KOPT-K1 (cell line): Measurements from ENCODE around the gene TMEM125.

Experiments used
- H3K27ac ChIP-seq: fragments of 200-600 bp; sonication (generic); 2 replicates; pipeline ENCODE4 v1.5.1; 2016; ENCODE audit warnings: antibody characterized with exemption, mild to moderate bottlenecking, low read depth, low read length; ENCODE audit not compliant: poor library complexity, severe bottlenecking
- H3K36me3 ChIP-seq: fragments of 200-600 bp; sonication (generic); 2 replicates; pipeline ENCODE4 v1.5.1; 2017; ENCODE audit warnings: antibody characterized with exemption, mild to moderate bottlenecking, low read length, moderate library complexity; ENCODE audit not compliant: insufficient read depth
- H3K9me3 ChIP-seq: fragments of 200-600 bp; sonication (generic); 2 replicates; pipeline ENCODE4 v1.5.1; 2017; ENCODE audit warnings: antibody characterized with exemption, low read length, mild to moderate bottlenecking; ENCODE audit not compliant: insufficient read depth, poor library complexity, severe bottlenecking

Gene TMEM125

GRCh38 chr1:43305461-43305860 is 35.7 kb downstream of the TMEM125 start:
- H3K27ac ChIP-seq: no peak overlapping the region
- no peaks in the 10 kb centered on the region for H3K9me3 ChIP-seq
- no peaks in the 10 kb centered on the region for H3K36me3 ChIP-seq

GRCh38 chr1:43305926-43306687 is 36.3 kb downstream of the TMEM125 start:
- no peaks in the 10 kb centered on the region for H3K9me3 ChIP-seq
- H3K27ac ChIP-seq: no peak overlapping the region
- H3K36me3 ChIP-seq: no peaks in the 10 kb centered on the region

DNA sequence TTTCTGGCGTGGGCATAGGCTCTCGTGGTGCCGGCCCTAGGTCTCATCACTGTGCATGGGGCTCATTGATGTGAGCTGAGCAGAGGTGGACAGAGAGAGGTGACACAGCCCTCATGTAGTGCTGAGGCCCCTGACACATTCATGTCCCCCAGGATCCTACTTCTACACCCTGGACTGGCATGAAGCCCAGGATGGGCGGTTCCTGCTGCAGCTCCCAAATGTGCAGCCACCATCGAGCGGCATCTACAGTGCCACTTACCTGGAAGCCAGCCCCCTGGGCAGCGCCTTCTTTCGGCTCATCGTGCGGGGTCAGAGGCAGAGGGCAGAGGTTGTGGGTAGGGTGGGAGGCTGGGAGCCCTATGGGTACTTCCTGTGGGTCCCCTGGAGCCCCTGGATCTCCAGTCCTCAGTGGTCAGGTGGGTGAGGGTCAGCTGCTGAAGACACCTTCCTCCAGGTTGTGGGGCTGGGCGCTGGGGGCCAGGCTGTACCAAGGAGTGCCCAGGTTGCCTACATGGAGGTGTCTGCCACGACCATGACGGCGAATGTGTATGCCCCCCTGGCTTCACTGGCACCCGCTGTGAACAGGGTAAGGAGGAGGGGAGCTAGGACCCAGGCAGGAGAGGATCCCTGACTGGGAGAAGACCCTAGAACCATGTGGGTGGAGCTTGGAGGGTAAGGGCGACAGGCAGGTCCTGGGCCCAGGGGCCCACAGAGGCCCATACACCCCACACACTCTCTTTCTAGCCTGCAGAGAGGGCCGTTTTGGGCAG is 37.1 kb downstream of the TMEM125 start:
- no peak overlapping the region for H3K27ac ChIP-seq
- H3K9me3 ChIP-seq: no peaks in the 10 kb centered on the region
- H3K36me3 ChIP-seq: no peaks in the 10 kb centered on the region

DNA sequence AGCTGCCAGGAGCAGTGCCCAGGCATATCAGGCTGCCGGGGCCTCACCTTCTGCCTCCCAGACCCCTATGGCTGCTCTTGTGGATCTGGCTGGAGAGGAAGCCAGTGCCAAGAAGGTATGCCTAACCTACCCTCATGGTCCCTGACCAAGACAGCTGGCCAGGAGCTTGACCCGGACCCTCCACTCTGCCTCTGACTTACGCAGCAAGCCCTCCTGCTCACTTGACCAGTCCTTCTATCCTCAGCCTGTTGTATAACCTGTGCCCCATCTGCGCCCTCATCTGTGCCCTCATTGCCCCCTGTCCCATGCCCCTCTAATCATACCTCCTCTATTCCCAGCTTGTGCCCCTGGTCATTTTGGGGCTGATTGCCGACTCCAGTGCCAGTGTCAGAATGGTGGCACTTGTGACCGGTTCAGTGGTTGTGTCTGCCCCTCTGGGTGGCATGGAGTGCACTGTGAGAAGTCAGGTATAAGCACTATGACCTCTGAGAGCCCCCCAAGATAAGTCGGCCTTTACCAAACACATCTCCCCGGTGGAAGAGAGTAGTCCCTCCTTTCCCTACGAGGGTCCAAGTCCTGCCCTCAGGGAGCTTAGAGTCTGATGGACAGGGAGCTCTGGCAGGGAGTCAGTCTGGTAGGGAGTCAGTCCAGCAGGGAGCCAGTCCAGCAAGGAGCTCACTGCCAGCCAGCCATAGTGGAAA is 37.8 kb downstream of the TMEM125 start:
- no peak overlapping the region for H3K27ac ChIP-seq
- no peaks in the 10 kb centered on the region for H3K9me3 ChIP-seq
- no peaks in the 10 kb centered on the region for H3K36me3 ChIP-seq

DNA sequence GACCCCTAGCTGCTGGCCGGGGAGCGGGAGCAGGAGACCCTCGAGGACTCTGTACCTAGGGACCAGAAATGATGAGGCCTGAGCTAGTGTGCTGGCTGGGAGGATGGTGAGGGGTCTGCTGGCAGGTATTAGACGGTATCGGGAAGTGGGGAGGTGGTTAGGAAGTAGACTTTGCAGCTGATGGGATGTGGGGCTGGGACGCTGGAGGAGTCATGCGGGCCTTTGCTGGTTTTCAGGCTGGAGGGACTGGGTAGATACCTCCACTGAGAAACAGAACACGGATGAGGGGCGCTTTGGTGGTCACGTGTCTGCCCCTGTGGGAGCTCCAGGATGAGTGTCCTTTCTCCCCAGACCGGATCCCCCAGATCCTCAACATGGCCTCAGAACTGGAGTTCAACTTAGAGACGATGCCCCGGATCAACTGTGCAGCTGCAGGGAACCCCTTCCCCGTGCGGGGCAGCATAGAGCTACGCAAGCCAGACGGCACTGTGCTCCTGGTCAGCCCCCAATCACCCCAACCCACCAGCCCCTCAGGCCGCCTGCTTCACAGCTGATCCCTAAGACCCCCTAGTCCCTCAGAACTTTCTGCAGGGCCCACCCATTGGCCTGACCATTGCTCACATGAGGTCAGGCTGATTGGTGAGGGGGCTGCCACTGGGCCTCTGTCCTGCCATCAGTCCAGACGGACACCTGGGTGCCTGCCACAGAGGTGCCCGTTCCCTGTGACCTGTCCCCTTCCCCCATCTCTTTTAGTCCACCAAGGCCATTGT is 39.0 kb downstream of the TMEM125 start:
- no peaks in the 10 kb centered on the region for H3K9me3 ChIP-seq
- no peak overlapping the region for H3K27ac ChIP-seq
- no peaks in the 10 kb centered on the region for H3K36me3 ChIP-seq

DNA sequence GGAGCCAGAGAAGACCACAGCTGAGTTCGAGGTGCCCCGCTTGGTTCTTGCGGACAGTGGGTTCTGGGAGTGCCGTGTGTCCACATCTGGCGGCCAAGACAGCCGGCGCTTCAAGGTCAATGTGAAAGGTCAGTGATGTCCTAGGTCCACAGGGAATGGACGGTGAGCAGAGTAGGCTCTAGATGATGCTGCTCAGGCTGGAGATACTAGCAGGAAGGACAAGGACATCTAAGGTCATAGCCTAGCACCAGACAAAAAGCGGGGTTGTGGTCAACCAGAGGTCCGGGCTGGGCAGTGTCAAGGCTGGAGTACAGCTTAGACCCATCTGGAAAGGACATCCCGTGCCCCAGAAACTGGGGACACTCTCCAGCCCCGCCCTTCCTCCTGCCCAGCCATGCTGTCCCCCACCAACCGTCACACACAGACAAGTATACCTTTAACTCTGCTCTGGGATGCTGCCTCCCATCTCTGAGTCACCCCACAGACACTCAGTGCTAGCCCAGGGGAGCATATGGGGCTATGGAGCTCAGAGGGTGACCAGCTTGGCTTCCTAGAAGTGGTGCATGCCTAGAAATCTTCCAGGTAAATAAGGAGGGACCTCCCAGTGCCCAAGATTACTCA is 39.7 kb downstream of the TMEM125 start:
- H3K36me3 ChIP-seq: no peaks in the 10 kb centered on the region
- H3K27ac ChIP-seq: no peak overlapping the region
- H3K9me3 ChIP-seq: no peaks in the 10 kb centered on the region

DNA sequence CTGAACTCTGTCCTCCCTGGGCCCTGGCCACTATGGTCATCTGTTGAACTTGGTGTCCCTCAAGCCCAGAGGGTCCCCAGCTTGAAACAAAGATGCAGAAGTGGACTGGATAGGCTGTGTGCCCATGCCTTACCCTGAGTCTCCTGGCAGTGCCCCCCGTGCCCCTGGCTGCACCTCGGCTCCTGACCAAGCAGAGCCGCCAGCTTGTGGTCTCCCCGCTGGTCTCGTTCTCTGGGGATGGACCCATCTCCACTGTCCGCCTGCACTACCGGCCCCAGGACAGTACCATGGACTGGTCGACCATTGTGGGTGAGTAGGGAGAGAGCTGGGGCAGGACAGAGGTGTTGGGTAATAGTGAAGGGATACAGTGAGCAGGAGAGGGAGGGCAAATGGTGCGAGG is 41.7 kb downstream of the TMEM125 start:
- H3K9me3 ChIP-seq: no peaks in the 10 kb centered on the region

DNA sequence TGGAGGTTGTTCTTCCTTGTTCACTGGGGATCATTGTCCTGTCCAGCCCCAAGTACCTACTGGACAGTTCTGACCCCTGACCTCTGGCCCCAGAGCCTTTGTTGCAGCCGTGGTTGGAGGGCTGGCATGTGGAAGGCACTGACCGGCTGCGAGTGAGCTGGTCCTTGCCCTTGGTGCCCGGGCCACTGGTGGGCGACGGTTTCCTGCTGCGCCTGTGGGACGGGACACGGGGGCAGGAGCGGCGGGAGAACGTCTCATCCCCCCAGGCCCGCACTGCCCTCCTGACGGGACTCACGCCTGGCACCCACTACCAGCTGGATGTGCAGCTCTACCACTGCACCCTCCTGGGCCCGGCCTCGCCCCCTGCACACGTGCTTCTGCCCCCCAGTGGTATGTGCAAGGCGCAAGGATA is 42.4 kb downstream of the TMEM125 start:
- no peaks in the 10 kb centered on the region for H3K36me3 ChIP-seq
- no peak overlapping the region for H3K27ac ChIP-seq
- H3K9me3 ChIP-seq: no peaks in the 10 kb centered on the region

More for the DNA sequence above, 41.7 kb downstream of the TMEM125 start:
- Histone ChIP-seq H3K36me3 (no peaks in the 10 kb centered on the region), H3K27ac (no peak overlapping the region)

GRCh38 chr1:43312663-43313515 is 43.1 kb downstream of the TMEM125 start:
- H3K36me3 ChIP-seq: no peaks in the 10 kb centered on the region
- H3K9me3 ChIP-seq: no peaks in the 10 kb centered on the region
- no peak overlapping the region for H3K27ac ChIP-seq

DNA sequence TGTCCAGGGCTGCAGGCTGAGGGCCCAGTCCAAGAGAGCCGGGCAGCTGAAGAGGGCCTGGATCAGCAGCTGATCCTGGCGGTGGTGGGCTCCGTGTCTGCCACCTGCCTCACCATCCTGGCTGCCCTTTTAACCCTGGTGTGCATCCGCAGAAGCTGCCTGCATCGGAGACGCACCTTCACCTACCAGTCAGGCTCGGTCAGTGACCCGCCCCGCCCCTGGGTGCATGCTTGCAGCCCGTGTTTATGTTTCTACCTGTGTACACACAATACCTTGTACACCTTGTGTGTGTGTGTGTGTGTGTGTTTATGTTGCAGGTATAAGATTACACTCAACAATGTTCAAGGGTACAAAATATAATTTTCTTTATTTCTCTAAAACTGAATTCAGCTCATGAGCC is 44.0 kb downstream of the TMEM125 start:
- Histone ChIP-seq H3K36me3 (no peaks in the 10 kb centered on the region), H3K9me3 (no peaks in the 10 kb centered on the region), H3K27ac (no peak overlapping the region)

- no peaks in the 10 kb centered on the region for H3K9me3 ChIP-seq
- H3K36me3 ChIP-seq: no peaks in the 10 kb centered on the region
- no peak overlapping the region for H3K27ac ChIP-seq
Measured at GRCh38 chr1:43314233-43314632, 44.5 kb downstream of the TMEM125 start.

DNA sequence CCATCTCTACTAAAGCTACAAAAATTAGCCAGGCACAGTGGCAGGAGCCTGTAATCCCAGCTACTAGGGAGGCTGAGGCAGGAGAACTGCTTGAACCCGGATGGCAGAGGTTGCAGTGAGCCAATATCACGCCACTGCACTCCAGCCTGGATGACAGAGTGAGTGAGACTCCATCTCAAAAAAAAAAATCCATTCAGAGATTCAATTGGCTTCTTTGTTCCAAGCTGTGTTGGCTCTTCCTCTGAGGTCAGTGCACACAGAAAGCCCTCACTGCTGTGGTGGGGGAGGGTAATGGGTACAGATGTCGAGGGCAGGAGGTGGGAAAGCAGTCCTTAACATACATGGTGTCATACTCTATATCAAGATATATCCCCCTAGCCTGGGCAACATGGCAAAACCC is 45.7 kb downstream of the TMEM125 start:
- H3K27ac ChIP-seq: no peak overlapping the region
- H3K9me3 ChIP-seq: no peaks in the 10 kb centered on the region

DNA sequence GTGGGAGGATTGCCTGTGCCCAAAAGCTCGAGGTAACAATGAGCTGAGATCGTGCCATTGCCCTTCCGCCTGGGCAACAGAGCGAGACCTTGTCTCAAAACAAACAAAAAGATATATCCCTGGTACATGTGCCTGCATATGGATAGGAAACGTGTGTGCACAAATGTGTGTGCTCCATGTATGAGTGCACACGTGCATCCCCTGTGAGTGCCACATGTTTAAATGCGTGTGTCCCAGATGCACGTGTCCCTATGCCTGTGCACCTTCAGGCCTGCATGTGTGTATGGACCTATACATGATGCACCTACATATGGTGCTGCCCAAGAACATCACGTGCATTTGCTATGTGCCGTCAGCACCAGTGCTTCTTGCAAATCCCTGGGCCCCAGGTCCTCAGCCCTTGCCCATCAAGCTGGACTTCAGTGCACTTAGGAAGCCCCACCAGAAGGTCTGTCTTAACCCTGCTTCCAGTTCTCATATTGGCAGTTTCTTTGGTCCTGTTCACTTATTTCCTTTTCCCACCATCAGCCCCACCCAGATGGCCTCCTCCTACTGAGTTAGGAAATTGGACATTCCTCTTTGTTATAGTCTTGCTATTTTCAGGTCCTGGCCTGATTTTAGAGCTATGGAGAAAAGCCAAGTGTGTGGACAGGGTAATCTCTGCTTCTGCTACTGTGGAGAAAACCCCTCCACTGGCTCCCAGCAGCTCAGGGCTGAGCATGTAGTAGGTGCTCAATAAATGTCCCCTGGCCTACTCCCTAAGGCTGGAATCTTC is 46.4 kb downstream of the TMEM125 start:
- Histone ChIP-seq H3K27ac (no peak overlapping the region), H3K36me3 (no peaks in the 10 kb centered on the region), H3K9me3 (no peaks in the 10 kb centered on the region)

More for the DNA sequence above, 45.7 kb downstream of the TMEM125 start:
- no peaks in the 10 kb centered on the region for H3K36me3 ChIP-seq
